ENCODE results near the gene TMEM247.

DNA sequence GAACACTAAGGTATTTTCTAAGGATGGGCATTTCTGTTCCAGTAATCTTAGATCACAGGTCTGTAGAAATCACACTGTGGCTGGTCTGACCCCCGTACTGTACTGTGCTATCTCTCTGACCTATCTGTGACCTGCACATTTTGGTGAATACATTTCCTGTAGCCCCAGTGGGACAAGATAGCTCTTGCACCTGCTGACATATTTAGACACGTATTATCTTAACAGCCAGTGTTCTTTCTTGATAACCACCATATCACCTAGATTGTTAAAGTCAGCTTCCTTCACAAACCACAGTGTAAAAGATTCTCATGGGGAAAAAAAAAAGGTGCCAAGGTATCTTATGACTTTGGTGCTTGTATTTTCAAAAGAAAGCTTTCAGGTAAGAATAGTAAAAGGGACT, 39.8 kb upstream of the TMEM247 start:
- TF ChIP-seq CTCF (IDR thresholded peaks at IDR 0.05; ENCODE audit: control extremely low read depth in 1 of 3, insufficient read depth in 1 of 3, low read depth in 1 of 3, low read length in 3 of 3) (no peak), SP2 (IDR thresholded peaks at IDR 0.05; ENCODE audit: low read length) (no peak), RFX5 (IDR thresholded peaks at IDR 0.05; ENCODE audit: borderline replicate concordance, low read depth, low read length) (no peak), RAD21 (IDR thresholded peaks at IDR 0.05 in 1 of 2, conservative IDR thresholded peaks at IDR 0.05 in 1 of 2; ENCODE audit: low read depth in 2 of 2, low read length in 2 of 2) (no peak), BCL11A (IDR thresholded peaks at IDR 0.05; ENCODE audit: low read depth in 2 of 2, low read length in 2 of 2) (no peak), SAP30 (IDR thresholded peaks at IDR 0.05; ENCODE audit: insufficient read depth, insufficient replicate concordance, low read length) (no peak), JUND (IDR thresholded peaks at IDR 0.05; ENCODE audit: low read length) (no peak), MAX (IDR thresholded peaks at IDR 0.05) (no peak), YY1 (IDR thresholded peaks at IDR 0.05; ENCODE audit: low read depth, low read length) (no peak), EP300 (IDR thresholded peaks at IDR 0.05; ENCODE audit: borderline replicate concordance in 1 of 2, low read depth in 2 of 2, low read length in 2 of 2) (no peak), POLR2A (IDR thresholded peaks at IDR 0.05; ENCODE audit: control extremely low read depth in 1 of 2, low read depth in 2 of 2, low read length in 2 of 2) (no peak)

Data from H1 (cell line).